Measurements from ENCODE around the gene CENPP. TPM values are rescaled to one million over a fixed set of nuclear protein-coding genes. Genes with fewer than 3 reads are reported as not detected.

CENPP gene
- 10 to 100 TPM; 22.3 to 26.4 TPM for total RNA-seq

GRCh38 chr9:92325269-92325990 is at the start of gene CENPP, which contains the start of gene NOL8:
TSS of gene CENPP (plus strand) at chr9:92325953.
TSS of gene NOL8 (minus strand) at chr9:92325350. CDS start at chr9:92324161, 1,189 bp downstream.
- no peaks in the 10 kb centered on the region for H3K9me3 Mint-ChIP-seq
- peaks cover 20 to 21% of the 10 kb centered on the region in 2 donors for H3K36me3 Mint-ChIP-seq
- peak within 1 kb of the TSS; percentile 96 to 100 for H3K27ac Mint-ChIP-seq
- DNase-seq (ENCODE audit: low spot score in 2 of 2) (peak; percentile 79 to 90), ATAC-seq (peak; percentile 95)

GRCh38 chr9:92276331-92277032 is 49.3 kb upstream of the CENPP start:
- peak; percentile 62 to 78 for ATAC-seq
- H3K36me3 Mint-ChIP-seq, result peaks cover 33 to 44% of the 10 kb centered on the region in 2 donors
- DNase-seq (ENCODE audit: low spot score in 2 of 2), result no peak
- H3K9me3 Mint-ChIP-seq, result no peaks in the 10 kb centered on the region
- H3K27ac Mint-ChIP-seq, result peak overlapping the region; percentile 35 to 91

GRCh38 chr9:92278110-92278509 is 47.6 kb upstream of the CENPP start:
- no peak overlapping the region for H3K27ac Mint-ChIP-seq
- no peak for DNase-seq (ENCODE audit: low spot score in 2 of 2)
- ATAC-seq, result no peak

GRCh38 chr9:92279302-92279701 is 46.5 kb upstream of the CENPP start:
- Mint-ChIP-seq H3K27ac (peak overlapping the region in 1 of 2 donors; percentile 53), H3K36me3 (peaks cover 21 to 42% of the 10 kb centered on the region in 2 donors), H3K9me3 (no peaks in the 10 kb centered on the region)
- DNase-seq (ENCODE audit: low spot score in 2 of 2), result no peak
- no peak for ATAC-seq

More at GRCh38 chr9:92278110-92278509, 47.6 kb upstream of the CENPP start:
- Mint-ChIP-seq H3K9me3 (no peaks in the 10 kb centered on the region), H3K36me3 (peaks cover 27 to 42% of the 10 kb centered on the region in 2 donors)

- H3K9me3 Mint-ChIP-seq, result no peaks in the 10 kb centered on the region
- no peak for DNase-seq (ENCODE audit: low spot score in 2 of 2)
- ATAC-seq, result no peak
- no peak overlapping the region for H3K27ac Mint-ChIP-seq
- H3K36me3 Mint-ChIP-seq, result peaks cover 35 to 60% of the 10 kb centered on the region in 2 donors
Observed at GRCh38 chr9:92289708-92290390, 35.9 kb upstream of the CENPP start.

- peak overlapping the region in 1 of 2 donors; percentile 51 for H3K27ac Mint-ChIP-seq
- DNase-seq (ENCODE audit: low spot score in 2 of 2), result no peak
- peaks cover 35 to 49% of the 10 kb centered on the region in 2 donors for H3K36me3 Mint-ChIP-seq
- H3K9me3 Mint-ChIP-seq, result no peaks in the 10 kb centered on the region
- no peak for ATAC-seq
Observed at GRCh38 chr9:92290785-92291429, 34.8 kb upstream of the CENPP start.

- no peak for DNase-seq (ENCODE audit: low spot score in 2 of 2)
- H3K9me3 Mint-ChIP-seq, result no peaks in the 10 kb centered on the region
- peaks cover 35 to 49% of the 10 kb centered on the region in 2 donors for H3K36me3 Mint-ChIP-seq
- H3K27ac Mint-ChIP-seq, result no peak overlapping the region
- no peak for ATAC-seq
Observed at GRCh38 chr9:92291577-92291976, 34.2 kb upstream of the CENPP start.

- DNase-seq (ENCODE audit: low spot score in 2 of 2) (no peak), ATAC-seq (peak in 1 of 2 donors; percentile 13)
- no peaks in the 10 kb centered on the region for H3K9me3 Mint-ChIP-seq
- H3K36me3 Mint-ChIP-seq, result peaks cover 36 to 54% of the 10 kb centered on the region in 2 donors
- peak overlapping the region; percentile 97 to 100 for H3K27ac Mint-ChIP-seq
Observed at GRCh38 chr9:92292338-92293074, 33.2 kb upstream of the CENPP start.

- DNase-seq (ENCODE audit: low spot score in 2 of 2), result no peak
- H3K36me3 Mint-ChIP-seq, result peaks cover 35 to 54% of the 10 kb centered on the region in 2 donors
- H3K9me3 Mint-ChIP-seq, result no peaks in the 10 kb centered on the region
Observed at GRCh38 chr9:92293075-92293354, 32.7 kb upstream of the CENPP start.

GRCh38 chr9:92293452-92294296 is 32.1 kb upstream of the CENPP start, which contains the start of gene IARS1:
TSS of gene IARS1 (minus strand) at chr9:92293697. CDS start at chr9:92289419, 4,278 bp downstream.
- Mint-ChIP-seq H3K36me3 (peaks cover 30 to 54% of the 10 kb centered on the region in 2 donors), H3K27ac (peak within 1 kb of the TSS; percentile 97 to 100)

More at GRCh38 chr9:92293075-92293354, 32.7 kb upstream of the CENPP start:
- no peak for ATAC-seq
- peak overlapping the region; percentile 97 to 100 for H3K27ac Mint-ChIP-seq

GRCh38 chr9:92294297-92294676 is 31.5 kb upstream of the CENPP start:
- Mint-ChIP-seq H3K9me3 (no peaks in the 10 kb centered on the region), H3K36me3 (peaks cover 30 to 59% of the 10 kb centered on the region in 2 donors), H3K27ac (peak overlapping the region; percentile 97 to 100)
- DNase-seq (ENCODE audit: low spot score in 2 of 2) (peak in 1 of 2 donors; percentile 20), ATAC-seq (no peak)

More at GRCh38 chr9:92293452-92294296, 32.1 kb upstream of the CENPP start, which contains the start of gene IARS1:
- no peaks in the 10 kb centered on the region for H3K9me3 Mint-ChIP-seq
- ATAC-seq (peak; percentile 94 to 98), DNase-seq (ENCODE audit: low spot score in 2 of 2) (peak; percentile 100)

GRCh38 chr9:92295240-92295790 is 30.4 kb upstream of the CENPP start:
- H3K27ac Mint-ChIP-seq, result no peak overlapping the region
- ATAC-seq (no peak), DNase-seq (ENCODE audit: low spot score in 2 of 2) (no peak)

GRCh38 chr9:92295827-92296258 is 29.9 kb upstream of the CENPP start:
- H3K36me3 Mint-ChIP-seq, result peaks cover 29 to 45% of the 10 kb centered on the region in 2 donors
- ATAC-seq, result no peak
- no peak for DNase-seq (ENCODE audit: low spot score in 2 of 2)
- H3K27ac Mint-ChIP-seq, result no peak overlapping the region
- H3K9me3 Mint-ChIP-seq, result no peaks in the 10 kb centered on the region

More at GRCh38 chr9:92295240-92295790, 30.4 kb upstream of the CENPP start:
- H3K36me3 Mint-ChIP-seq, result peaks cover 30 to 50% of the 10 kb centered on the region in 2 donors
- H3K9me3 Mint-ChIP-seq, result no peaks in the 10 kb centered on the region

- Mint-ChIP-seq H3K9me3 (no peaks in the 10 kb centered on the region), H3K27ac (peak overlapping the region; percentile 54 to 82), H3K36me3 (peaks cover 20 to 31% of the 10 kb centered on the region in 2 donors)
- no peak for DNase-seq (ENCODE audit: low spot score in 2 of 2)
- no peak for ATAC-seq
Observed at GRCh38 chr9:92297611-92298010, 28.1 kb upstream of the CENPP start.

- ATAC-seq, result no peak
- Mint-ChIP-seq H3K9me3 (no peaks in the 10 kb centered on the region), H3K27ac (peak overlapping the region in 1 of 2 donors; percentile 54), H3K36me3 (peaks cover 16 to 27% of the 10 kb centered on the region in 2 donors)
- no peak for DNase-seq (ENCODE audit: low spot score in 2 of 2)
Observed at GRCh38 chr9:92298036-92298435, 27.7 kb upstream of the CENPP start.
